GM12872 (cell line): ENCODE data around the gene GAB3.

Experiments used
- TF ChIP-seq, protein P1 (sequence below): IDR thresholded peaks from 3 replicates; pipeline ENCODE4 v1.5.1; 2011; ENCODE audit warnings: low read depth, mild to moderate bottlenecking, low read length, moderate library complexity; ENCODE audit not compliant: insufficient read depth

Gene GAB3

DNA sequence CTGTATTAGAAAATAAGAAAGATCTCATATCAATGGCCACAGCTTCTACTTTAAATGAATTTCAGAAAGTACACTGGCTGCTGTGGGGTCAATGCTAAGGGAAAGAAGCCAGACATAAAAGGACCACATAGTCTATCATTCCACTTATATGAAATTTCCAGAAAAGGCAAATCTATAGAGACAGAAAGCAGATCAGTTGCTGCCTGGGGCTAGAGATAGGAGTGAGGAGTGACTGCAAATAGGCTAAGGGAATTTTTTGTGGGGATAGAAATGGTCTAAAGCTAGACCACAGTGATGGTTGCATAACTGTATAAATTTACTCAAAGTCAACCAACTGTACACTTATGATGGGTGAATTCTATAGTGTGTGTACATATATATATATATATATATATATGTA, 8.3 kb downstream of the GAB3 start:
- TF ChIP-seq, protein P1, sequence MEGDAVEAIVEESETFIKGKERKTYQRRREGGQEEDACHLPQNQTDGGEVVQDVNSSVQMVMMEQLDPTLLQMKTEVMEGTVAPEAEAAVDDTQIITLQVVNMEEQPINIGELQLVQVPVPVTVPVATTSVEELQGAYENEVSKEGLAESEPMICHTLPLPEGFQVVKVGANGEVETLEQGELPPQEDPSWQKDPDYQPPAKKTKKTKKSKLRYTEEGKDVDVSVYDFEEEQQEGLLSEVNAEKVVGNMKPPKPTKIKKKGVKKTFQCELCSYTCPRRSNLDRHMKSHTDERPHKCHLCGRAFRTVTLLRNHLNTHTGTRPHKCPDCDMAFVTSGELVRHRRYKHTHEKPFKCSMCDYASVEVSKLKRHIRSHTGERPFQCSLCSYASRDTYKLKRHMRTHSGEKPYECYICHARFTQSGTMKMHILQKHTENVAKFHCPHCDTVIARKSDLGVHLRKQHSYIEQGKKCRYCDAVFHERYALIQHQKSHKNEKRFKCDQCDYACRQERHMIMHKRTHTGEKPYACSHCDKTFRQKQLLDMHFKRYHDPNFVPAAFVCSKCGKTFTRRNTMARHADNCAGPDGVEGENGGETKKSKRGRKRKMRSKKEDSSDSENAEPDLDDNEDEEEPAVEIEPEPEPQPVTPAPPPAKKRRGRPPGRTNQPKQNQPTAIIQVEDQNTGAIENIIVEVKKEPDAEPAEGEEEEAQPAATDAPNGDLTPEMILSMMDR: no peak

DNA sequence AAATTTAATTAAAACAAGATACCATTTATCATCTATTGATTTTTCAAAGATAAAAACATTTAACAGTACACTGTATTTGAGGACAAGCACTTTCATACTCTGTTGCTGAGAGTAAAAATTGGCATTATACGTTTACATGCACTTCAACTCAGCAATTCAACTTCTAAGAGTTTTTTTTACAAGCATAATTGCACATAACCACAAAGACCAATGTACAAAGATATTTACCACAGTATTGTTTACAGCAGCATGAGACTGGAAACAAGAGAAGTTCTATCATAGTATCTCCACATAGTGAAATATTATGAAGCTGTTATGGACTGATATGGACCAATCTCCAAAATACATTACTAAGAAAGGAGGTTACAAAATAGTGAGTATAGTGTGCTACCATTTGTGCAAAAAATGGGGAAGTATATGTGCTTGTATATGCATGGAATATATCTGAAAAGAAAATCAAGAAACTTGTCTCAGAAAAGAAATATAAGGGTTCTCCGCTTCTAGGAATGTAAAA, 10.9 kb downstream of the GAB3 start:
- TF ChIP-seq, protein P1: no peak

DNA sequence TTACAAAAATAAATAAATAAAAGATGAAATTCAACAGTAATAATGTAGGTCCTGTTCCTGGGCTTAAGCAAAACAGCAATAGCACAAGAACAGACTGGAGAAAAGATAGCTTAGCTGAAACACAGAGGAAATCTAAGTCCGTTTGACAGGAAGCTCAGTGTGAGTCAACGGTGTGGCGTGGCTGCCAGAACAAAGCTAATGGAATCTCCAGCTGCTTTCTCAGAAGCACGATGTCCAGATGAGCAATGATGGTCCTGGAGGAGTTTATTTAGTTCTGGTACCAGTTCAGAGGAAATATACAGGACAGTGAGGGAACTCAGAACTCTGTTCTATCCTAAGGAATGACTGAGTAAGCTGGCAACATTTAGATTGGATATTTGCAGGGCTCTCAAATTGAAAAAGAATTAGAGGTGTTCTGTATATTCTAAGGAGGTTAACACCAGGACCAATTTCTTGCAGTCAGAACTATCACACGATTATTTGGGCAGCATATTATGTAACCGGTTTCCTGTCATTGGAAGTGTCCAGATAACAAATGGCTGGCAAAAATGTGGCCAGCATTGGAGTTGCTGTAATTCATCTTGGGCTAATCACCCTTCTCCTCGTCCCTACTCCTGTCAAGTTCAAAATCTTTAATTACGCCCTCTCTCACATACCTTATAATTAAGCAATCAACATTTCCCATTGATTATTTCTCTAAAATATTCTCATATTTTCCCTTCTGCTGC, 12.7 kb downstream of the GAB3 start:
- TF ChIP-seq, protein P1: no peak

DNA sequence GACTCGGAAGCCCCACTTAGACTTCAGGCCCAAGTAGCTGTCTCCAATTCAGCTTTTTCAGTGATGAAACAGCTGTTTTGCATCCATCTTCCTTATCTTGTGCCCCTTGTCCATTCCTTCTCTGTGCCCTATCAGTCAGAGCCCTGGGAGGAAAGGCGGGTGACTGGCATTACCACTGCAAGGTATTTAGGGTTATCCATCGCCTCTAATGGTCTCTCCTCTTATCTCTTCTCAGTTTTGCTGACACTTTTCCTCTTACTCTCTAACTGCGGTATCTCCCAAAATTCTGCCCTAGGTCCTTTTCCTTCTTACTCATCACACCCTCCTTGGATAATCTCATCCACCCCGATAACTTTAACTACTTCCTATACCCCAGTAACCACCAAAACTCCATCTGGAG, 13.7 kb downstream of the GAB3 start:
- TF ChIP-seq, protein P1: no peak

DNA sequence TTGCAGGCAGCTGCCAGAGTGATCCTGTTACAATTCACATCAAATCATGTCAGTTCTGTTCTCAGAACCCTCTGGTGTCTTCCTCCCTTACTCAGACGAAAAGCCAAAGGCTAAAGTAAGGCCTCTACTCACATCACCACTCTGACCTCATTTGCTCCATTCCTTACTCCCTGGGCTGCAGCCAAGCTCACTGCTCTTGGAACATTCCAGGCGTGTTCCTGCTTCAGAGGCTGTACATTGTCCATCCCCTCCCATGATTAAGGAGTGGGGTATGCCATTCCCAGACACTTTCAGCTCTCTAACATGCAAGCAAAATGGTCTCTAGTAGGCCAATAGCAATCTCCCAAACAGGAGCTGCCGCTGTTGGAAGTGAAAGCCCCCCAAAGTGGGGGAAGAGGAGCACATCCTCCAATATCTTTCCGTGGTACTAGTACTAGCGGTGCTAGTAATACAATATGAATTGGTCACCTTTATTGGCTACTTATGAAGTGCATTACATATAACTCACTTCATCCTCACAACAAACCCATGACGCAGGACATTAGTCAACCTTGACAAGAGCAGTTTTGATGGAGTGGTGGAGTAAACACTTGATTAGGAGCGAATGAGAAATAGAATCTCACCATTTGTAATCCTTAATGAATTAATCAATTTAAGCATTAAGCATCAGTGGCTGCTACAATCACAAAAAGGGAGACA, 15.0 kb downstream of the GAB3 start:
- TF ChIP-seq, protein P1: no peak

DNA sequence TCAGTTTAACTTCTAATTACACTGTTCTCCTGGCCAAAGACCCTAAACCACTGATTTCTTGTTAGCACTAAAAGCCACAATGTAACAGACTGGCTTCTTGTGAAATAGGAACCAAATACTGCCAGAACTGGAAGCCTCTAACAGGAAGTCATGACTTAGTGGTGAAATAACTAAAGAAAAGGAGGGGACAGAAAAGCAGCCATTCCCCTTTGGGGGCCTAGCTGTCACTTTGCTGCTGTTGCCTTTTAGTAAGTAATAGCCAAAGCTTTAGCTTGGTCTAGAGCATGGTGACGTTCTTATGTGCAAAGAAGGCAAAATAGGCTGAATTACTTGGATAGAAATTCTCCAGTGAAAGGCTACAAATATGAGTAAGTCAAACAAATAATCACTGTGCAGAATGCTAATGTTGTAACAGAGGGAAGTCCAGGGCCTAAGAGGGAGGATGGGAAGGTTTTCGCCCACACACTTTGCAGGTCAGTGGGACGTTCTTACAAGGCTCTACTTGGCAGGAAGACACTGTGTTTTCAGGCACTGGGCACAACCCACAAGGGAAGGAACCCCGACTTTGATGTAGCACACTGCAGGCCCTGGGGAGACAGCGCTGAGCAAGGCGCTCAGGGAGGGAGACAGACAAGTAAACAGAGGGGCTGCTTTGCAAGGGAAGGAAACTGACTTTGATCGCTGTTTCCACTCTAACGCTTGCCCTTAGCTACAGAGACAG, 16.7 kb downstream of the GAB3 start:
- TF ChIP-seq, protein P1: no peak

DNA sequence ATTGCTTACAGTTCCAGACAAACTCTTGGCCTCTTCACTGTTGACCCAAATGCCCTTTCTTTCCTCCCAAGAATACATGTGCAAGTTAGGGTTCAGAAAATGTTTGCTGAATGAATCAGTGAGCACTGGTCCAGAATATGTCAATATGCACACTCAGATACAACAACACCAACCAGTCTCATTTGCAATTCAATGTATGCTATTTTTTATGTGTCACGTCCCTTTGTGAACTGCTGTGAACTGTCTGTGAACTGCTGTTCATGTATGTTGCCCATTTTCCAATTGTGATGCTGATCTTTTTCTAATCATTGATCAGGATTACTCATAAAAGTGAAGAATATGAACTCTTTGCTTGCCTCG, 17.8 kb downstream of the GAB3 start:
- TF ChIP-seq, protein P1: no peak
